SK-N-SH treated with all-trans-retinoic acid at 6 μM for 48 hours (cell line): ENCODE data around the gene HP.

Experiments
- ATAC-seq: fragments of 200-7000 bp; cut with Tn5 transposase; 3 replicates; pipeline ENCODE4 v1.9.1; 2020; ENCODE audit warnings: mild to moderate bottlenecking, moderate library complexity
- ARNTL ChIP-seq: fragments of 450-650 bp; formaldehyde crosslinking; IDR thresholded peaks from 2 replicates; pipeline ENCODE4 v1.5.0; 2020; ENCODE audit warnings: low read depth, mild to moderate bottlenecking, moderate library complexity, borderline replicate concordance
- BACH2 ChIP-seq: fragments of 250-450 bp; sonication (Bioruptor Pico); IDR thresholded peaks from 2 replicates; pipeline ENCODE4 v1.9.0; 2021; ENCODE audit warnings: mild to moderate bottlenecking, borderline replicate concordance
- CSDC2 ChIP-seq: fragments of 250-450 bp; sonication (Bioruptor Pico); IDR thresholded peaks from 2 replicates; pipeline ENCODE4 v1.5.0; 2020; ENCODE audit warnings: mild to moderate bottlenecking, moderate library complexity
- ESRRG ChIP-seq: fragments of 250-450 bp; sonication (Bioruptor Pico); IDR thresholded peaks from 2 replicates; pipeline ENCODE4 v1.6.1; 2021; ENCODE audit warnings: mild to moderate bottlenecking
- ISL1 ChIP-seq: fragments of 250-450 bp; sonication (Bioruptor Pico); IDR thresholded peaks from 2 replicates; pipeline ENCODE4 v2.1.2; 2022; ENCODE audit warnings: mild to moderate bottlenecking, moderate library complexity
- OSR1 ChIP-seq: fragments of 250-450 bp; sonication (Bioruptor Pico); IDR thresholded peaks from 2 replicates; pipeline ENCODE4 v1.8.0; 2022; ENCODE audit warnings: moderate library complexity, mild to moderate bottlenecking, inconsistent platforms
- PPARA ChIP-seq: fragments of 250-450 bp; sonication (Bioruptor Pico); IDR thresholded peaks from 2 replicates; pipeline ENCODE4 v1.5.0; 2020; ENCODE audit warnings: mild to moderate bottlenecking, borderline replicate concordance
- RARB ChIP-seq: fragments of 250-450 bp; sonication (Bioruptor Pico); IDR thresholded peaks from 2 replicates; pipeline ENCODE4 v1.8.0; 2021; ENCODE audit warnings: mild to moderate bottlenecking, moderate library complexity
- SNAI2 ChIP-seq: fragments of 250-450 bp; sonication (Bioruptor Pico); IDR thresholded peaks from 2 replicates; pipeline ENCODE4 v1.5.0; 2020; ENCODE audit warnings: mild to moderate bottlenecking, moderate library complexity
- TCF4 ChIP-seq: fragments of 250-450 bp; sonication (Bioruptor Pico); IDR thresholded peaks from 2 replicates; pipeline ENCODE4 v1.8.0; 2021; ENCODE audit warnings: mild to moderate bottlenecking, moderate library complexity, borderline replicate concordance
- TOX ChIP-seq: fragments of 250-450 bp; sonication (Bioruptor Pico); IDR thresholded peaks from 2 replicates; pipeline ENCODE4 v1.8.0; 2021; ENCODE audit warnings: mild to moderate bottlenecking, moderate library complexity, borderline replicate concordance
- ZC3H10 ChIP-seq: fragments of 250-450 bp; sonication (Bioruptor Pico); IDR thresholded peaks from 2 replicates; pipeline ENCODE4 v1.5.1; 2021; ENCODE audit warnings: mild to moderate bottlenecking, moderate library complexity
- ZFP3 ChIP-seq: fragments of 250-450 bp; sonication (Bioruptor Pico); IDR thresholded peaks from 2 replicates; pipeline ENCODE4 v1.5.0; 2020; ENCODE audit warnings: mild to moderate bottlenecking, moderate library complexity
- ZFP30 ChIP-seq: fragments of 450-650 bp; formaldehyde crosslinking; IDR thresholded peaks from 2 replicates; pipeline ENCODE4 v1.5.0; 2022; ENCODE audit warnings: mild to moderate bottlenecking, moderate library complexity
- ZNF565 ChIP-seq: fragments of 450-650 bp; formaldehyde crosslinking; conservative IDR thresholded peaks from 2 replicates; pipeline ENCODE4 v1.5.0; 2020; ENCODE audit warnings: low read depth, mild to moderate bottlenecking, moderate library complexity
- ZNF70 ChIP-seq: fragments of 450-650 bp; formaldehyde crosslinking; IDR thresholded peaks from 2 replicates; pipeline ENCODE4 v1.5.0; 2020; ENCODE audit warnings: mild to moderate bottlenecking, moderate library complexity
- ZNF8 ChIP-seq: fragments of 450-650 bp; formaldehyde crosslinking; IDR thresholded peaks from 2 replicates; pipeline ENCODE4 v1.5.0; 2020; ENCODE audit warnings: mild to moderate bottlenecking, moderate library complexity
- TF ChIP-seq, protein P1 (sequence below): fragments of 250-450 bp; sonication (Bioruptor Pico); IDR thresholded peaks from 2 replicates; pipeline ENCODE4 v1.5.0; 2020; ENCODE audit warnings: mild to moderate bottlenecking, moderate library complexity
- TF ChIP-seq, protein P2 (sequence below): fragments of 250-450 bp; sonication (Bioruptor Pico); IDR thresholded peaks from 2 replicates; pipeline ENCODE4 v1.8.0; 2021; ENCODE audit warnings: low read depth, mild to moderate bottlenecking, moderate library complexity, borderline replicate concordance
- TF ChIP-seq, protein P3 (sequence below): fragments of 250-450 bp; sonication (Bioruptor Pico); IDR thresholded peaks from 2 replicates; pipeline ENCODE4 v1.5.1; 2020; ENCODE audit warnings: low read depth, mild to moderate bottlenecking, moderate library complexity
- TF ChIP-seq, protein P4 (sequence below): fragments of 250-450 bp; sonication (Bioruptor Pico); IDR thresholded peaks from 2 replicates; pipeline ENCODE4 v1.8.0; 2020; ENCODE audit warnings: mild to moderate bottlenecking, moderate library complexity, borderline replicate concordance
- TF ChIP-seq, protein P5 (sequence below): fragments of 250-450 bp; sonication (Bioruptor Pico); IDR thresholded peaks from 2 replicates; pipeline ENCODE4 v1.5.1; 2021; ENCODE audit warnings: mild to moderate bottlenecking, moderate library complexity

The HP gene

DNA sequence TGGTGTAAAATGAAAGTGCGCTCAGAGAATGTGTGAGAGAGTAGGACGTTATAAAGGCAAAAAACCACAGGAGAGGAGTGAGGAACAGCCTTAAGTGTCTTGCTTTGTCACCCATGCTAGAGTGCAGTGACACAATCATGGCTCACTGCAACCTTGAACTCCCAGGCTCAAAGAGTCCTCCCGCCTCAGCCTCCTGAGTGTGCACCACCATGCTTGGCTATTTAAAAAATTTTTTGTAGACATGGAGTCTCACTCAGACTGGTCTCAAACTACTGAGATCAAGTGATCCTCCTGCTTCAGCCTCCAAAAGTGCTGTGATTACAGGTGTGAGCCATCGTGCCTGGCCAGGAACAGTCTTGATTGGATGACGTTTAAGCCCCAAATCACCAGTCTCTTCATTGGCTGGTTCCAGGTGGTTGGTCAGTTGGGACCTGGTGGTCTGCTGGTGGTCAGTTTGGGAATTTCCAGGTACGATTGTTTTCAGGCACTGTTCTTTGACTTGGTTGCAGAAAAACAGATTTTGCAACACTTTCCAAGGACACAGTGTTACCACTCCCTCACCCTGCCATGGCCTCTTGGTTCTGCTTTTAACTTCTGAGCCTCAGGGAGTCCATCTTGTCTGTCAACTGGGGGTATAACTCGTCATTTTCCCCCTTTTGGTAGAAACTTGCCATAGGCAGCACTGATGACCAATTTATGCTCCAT, 24.6 kb upstream of the HP start:
- ATAC-seq: no peak
- TF ChIP-seq, protein P1, sequence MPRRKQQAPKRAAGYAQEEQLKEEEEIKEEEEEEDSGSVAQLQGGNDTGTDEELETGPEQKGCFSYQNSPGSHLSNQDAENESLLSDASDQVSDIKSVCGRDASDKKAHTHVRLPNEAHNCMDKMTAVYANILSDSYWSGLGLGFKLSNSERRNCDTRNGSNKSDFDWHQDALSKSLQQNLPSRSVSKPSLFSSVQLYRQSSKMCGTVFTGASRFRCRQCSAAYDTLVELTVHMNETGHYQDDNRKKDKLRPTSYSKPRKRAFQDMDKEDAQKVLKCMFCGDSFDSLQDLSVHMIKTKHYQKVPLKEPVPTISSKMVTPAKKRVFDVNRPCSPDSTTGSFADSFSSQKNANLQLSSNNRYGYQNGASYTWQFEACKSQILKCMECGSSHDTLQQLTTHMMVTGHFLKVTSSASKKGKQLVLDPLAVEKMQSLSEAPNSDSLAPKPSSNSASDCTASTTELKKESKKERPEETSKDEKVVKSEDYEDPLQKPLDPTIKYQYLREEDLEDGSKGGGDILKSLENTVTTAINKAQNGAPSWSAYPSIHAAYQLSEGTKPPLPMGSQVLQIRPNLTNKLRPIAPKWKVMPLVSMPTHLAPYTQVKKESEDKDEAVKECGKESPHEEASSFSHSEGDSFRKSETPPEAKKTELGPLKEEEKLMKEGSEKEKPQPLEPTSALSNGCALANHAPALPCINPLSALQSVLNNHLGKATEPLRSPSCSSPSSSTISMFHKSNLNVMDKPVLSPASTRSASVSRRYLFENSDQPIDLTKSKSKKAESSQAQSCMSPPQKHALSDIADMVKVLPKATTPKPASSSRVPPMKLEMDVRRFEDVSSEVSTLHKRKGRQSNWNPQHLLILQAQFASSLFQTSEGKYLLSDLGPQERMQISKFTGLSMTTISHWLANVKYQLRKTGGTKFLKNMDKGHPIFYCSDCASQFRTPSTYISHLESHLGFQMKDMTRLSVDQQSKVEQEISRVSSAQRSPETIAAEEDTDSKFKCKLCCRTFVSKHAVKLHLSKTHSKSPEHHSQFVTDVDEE (CRISPR knock-in tag): no peak
- TF ChIP-seq RARB (CRISPR knock-in tag) (no peak), TCF4 (CRISPR knock-in tag) (no peak), ZFP30 (CRISPR knock-in tag) (no peak), CSDC2 (CRISPR knock-in tag) (no peak), ARNTL (CRISPR knock-in tag) (no peak), ZNF8 (CRISPR knock-in tag) (no peak), ZFP3 (CRISPR knock-in tag) (no peak), ZNF70 (CRISPR knock-in tag) (no peak), PPARA (CRISPR knock-in tag) (no peak), ZC3H10 (no peak), ISL1 (no peak), BACH2 (CRISPR knock-in tag) (no peak), ESRRG (CRISPR knock-in tag) (no peak), OSR1 (CRISPR knock-in tag) (no peak), ZNF565 (CRISPR knock-in tag) (no peak)
- TF ChIP-seq, protein P2, sequence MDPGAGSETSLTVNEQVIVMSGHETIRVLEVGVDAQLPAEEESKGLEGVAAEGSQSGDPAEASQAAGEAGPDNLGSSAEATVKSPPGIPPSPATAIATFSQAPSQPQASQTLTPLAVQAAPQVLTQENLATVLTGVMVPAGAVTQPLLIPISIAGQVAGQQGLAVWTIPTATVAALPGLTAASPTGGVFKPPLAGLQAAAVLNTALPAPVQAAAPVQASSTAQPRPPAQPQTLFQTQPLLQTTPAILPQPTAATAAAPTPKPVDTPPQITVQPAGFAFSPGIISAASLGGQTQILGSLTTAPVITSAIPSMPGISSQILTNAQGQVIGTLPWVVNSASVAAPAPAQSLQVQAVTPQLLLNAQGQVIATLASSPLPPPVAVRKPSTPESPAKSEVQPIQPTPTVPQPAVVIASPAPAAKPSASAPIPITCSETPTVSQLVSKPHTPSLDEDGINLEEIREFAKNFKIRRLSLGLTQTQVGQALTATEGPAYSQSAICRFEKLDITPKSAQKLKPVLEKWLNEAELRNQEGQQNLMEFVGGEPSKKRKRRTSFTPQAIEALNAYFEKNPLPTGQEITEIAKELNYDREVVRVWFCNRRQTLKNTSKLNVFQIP (CRISPR knock-in tag): no peak
- TF ChIP-seq, protein P3, sequence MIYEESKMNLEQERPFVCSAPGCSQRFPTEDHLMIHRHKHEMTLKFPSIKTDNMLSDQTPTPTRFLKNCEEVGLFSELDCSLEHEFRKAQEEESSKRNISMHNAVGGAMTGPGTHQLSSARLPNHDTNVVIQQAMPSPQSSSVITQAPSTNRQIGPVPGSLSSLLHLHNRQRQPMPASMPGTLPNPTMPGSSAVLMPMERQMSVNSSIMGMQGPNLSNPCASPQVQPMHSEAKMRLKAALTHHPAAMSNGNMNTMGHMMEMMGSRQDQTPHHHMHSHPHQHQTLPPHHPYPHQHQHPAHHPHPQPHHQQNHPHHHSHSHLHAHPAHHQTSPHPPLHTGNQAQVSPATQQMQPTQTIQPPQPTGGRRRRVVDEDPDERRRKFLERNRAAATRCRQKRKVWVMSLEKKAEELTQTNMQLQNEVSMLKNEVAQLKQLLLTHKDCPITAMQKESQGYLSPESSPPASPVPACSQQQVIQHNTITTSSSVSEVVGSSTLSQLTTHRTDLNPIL (CRISPR knock-in tag): no peak
- TF ChIP-seq, protein P4, sequence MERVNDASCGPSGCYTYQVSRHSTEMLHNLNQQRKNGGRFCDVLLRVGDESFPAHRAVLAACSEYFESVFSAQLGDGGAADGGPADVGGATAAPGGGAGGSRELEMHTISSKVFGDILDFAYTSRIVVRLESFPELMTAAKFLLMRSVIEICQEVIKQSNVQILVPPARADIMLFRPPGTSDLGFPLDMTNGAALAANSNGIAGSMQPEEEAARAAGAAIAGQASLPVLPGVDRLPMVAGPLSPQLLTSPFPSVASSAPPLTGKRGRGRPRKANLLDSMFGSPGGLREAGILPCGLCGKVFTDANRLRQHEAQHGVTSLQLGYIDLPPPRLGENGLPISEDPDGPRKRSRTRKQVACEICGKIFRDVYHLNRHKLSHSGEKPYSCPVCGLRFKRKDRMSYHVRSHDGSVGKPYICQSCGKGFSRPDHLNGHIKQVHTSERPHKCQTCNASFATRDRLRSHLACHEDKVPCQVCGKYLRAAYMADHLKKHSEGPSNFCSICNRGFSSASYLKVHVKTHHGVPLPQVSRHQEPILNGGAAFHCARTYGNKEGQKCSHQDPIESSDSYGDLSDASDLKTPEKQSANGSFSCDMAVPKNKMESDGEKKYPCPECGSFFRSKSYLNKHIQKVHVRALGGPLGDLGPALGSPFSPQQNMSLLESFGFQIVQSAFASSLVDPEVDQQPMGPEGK (CRISPR knock-in tag): no peak

DNA sequence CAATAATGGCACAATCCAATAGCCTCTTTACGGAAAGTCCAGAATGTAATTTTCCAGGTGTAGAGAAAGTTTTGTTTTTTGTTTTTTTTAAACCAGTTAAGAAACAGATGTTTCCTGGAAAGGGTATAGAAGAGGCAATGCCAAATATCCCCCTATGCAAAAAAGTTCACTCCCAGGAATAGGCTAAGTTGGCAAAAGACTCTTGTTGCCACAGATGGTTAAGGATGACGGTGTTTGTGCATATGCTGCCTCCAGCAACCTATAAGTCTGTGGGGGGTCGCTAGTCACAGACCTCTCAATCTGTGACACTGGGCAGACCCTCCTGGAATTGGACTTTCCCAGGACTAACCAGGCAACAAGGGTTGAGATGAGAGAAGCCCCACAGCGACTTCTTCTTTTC, 20.9 kb upstream of the HP start:
- no peak for ATAC-seq
- TF ChIP-seq, protein P2 (CRISPR knock-in tag): no peak
- TF ChIP-seq ZC3H10 (no peak), TCF4 (CRISPR knock-in tag) (no peak), ESRRG (CRISPR knock-in tag) (no peak), SNAI2 (CRISPR knock-in tag) (no peak), ZFP30 (CRISPR knock-in tag) (no peak), ZNF8 (CRISPR knock-in tag) (no peak), CSDC2 (CRISPR knock-in tag) (no peak), PPARA (CRISPR knock-in tag) (no peak), BACH2 (CRISPR knock-in tag) (no peak), ISL1 (no peak), ZNF565 (CRISPR knock-in tag) (no peak), TOX (CRISPR knock-in tag) (no peak)
- TF ChIP-seq, protein P5, sequence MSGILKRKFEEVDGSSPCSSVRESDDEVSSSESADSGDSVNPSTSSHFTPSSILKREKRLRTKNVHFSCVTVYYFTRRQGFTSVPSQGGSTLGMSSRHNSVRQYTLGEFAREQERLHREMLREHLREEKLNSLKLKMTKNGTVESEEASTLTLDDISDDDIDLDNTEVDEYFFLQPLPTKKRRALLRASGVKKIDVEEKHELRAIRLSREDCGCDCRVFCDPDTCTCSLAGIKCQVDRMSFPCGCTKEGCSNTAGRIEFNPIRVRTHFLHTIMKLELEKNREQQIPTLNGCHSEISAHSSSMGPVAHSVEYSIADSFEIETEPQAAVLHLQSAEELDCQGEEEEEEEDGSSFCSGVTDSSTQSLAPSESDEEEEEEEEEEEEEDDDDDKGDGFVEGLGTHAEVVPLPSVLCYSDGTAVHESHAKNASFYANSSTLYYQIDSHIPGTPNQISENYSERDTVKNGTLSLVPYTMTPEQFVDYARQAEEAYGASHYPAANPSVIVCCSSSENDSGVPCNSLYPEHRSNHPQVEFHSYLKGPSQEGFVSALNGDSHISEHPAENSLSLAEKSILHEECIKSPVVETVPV (CRISPR knock-in tag): no peak
- TF ChIP-seq, protein P1 (CRISPR knock-in tag): no peak
